Endothelial cell of umbilical vein (primary cell): ENCODE results near the gene SLC19A1. TPM values are rescaled to one million over a fixed set of nuclear protein-coding genes. Genes with fewer than 3 reads are reported as not detected.

Experiments
- BruUV-seq: library from RNA; stranded (reverse); fragments of 400-500 nt; replicated peaks from 2 replicates; lab custom pipeline; 2021; lab: Mats Ljungman, UMichigan
- CTCF ChIA-PET: fragments of 300-600, 350-600 bp; sonication (Branson Sonifier 250); formaldehyde crosslinking; loops from one replicate; lab custom pipeline; 2021; ENCODE audit warnings: antibody characterized with exemption, inconsistent platforms; lab: Charles Lee
- POLR2A ChIA-PET: fragments of 300-600, 350-600 bp; sonication (Branson Sonifier 250); formaldehyde crosslinking; loops from one replicate; lab custom pipeline; 2021; ENCODE audit warnings: antibody characterized with exemption, inconsistent platforms; lab: Charles Lee
- DNase-seq: peaks from one replicate; pipeline ENCODE4 v3.0.0-alpha.2; 2011; ENCODE audit warnings: low read depth, low spot score
- FAIRE-seq: peaks from 2 replicates; lab custom pipeline; 2011; peaks lifted over from hg19 to GRCh38; lab: Jason Lieb, UNC
- H2AFZ ChIP-seq: 2 replicates; pipeline ENCODE4 v1.6.0; 2012; ENCODE audit warnings: low read depth, low read length, control low read depth, inconsistent platforms
- H3K27ac ChIP-seq: 2 replicates; pipeline ENCODE4 v1.5.1; 2011; ENCODE audit warnings: low read depth, mild to moderate bottlenecking, control low read depth, low read length, moderate library complexity; ENCODE audit not compliant: insufficient read depth
- H3K27me3 ChIP-seq, 2 experiments: 2 replicates each; pipeline versions ENCODE4 v1.6.0 to v1.6.1; 2011; ENCODE audit warnings: low read length in 2 of 2, mixed read lengths in 1 of 2; ENCODE audit not compliant: control insufficient read depth in 2 of 2, insufficient read depth in 2 of 2
- H3K36me3 ChIP-seq, 2 experiments: 2 replicates in 1 of 2; 3 replicates in 1 of 2; pipeline ENCODE4 v1.5.1; 2011; ENCODE audit warnings: low read length in 2 of 2, mild to moderate bottlenecking in 1 of 2, moderate library complexity in 1 of 2; ENCODE audit not compliant: control insufficient read depth in 2 of 2, insufficient read depth in 2 of 2; ENCODE audit errors: extremely low read depth in 1 of 2
- H3K4me1 ChIP-seq: 3 replicates; pipeline ENCODE4 v1.5.1; 2011; ENCODE audit warnings: mild to moderate bottlenecking, low read length; ENCODE audit not compliant: control insufficient read depth, insufficient read depth; ENCODE audit errors: extremely low read depth
- H3K4me2 ChIP-seq: 2 replicates; pipeline ENCODE4 v1.6.1; 2011; ENCODE audit warnings: low read length, control low read depth, mixed read lengths; ENCODE audit not compliant: insufficient read depth
- H3K4me3 ChIP-seq, 3 experiments: fragments of 200-600 bp in 1 of 3; sonication (generic), shearing (Covaris generic) in 1 of 3; replicated peaks in 1 of 3; 2 replicates each; pipeline ENCODE4 v1.5.1; 2011 to 2016; ENCODE audit warnings: control low read depth in 3 of 3, low read length in 3 of 3, mild to moderate bottlenecking in 2 of 3, inconsistent platforms in 1 of 3, low read depth in 1 of 3, moderate library complexity in 1 of 3; ENCODE audit not compliant: insufficient read depth in 1 of 3
- H3K79me2 ChIP-seq: 2 replicates; pipeline ENCODE4 v1.6.0; 2012; ENCODE audit warnings: low read length, inconsistent platforms; ENCODE audit not compliant: control insufficient read depth, insufficient read depth
- H3K9ac ChIP-seq: replicated peaks from 2 replicates; pipeline ENCODE3; 2011; ENCODE audit warnings: low read length, control low read depth; ENCODE audit not compliant: insufficient read depth; ENCODE audit errors: extremely low read depth
- H3K9me1 ChIP-seq: replicated peaks from 3 replicates; pipeline ENCODE4 v1.6.0; 2011; ENCODE audit warnings: mild to moderate bottlenecking, low read length; ENCODE audit not compliant: control insufficient read depth, insufficient read depth; ENCODE audit errors: extremely low read depth
- H3K9me3 ChIP-seq: replicated peaks from 2 replicates; pipeline ENCODE4 v1.5.1; 2012; ENCODE audit warnings: low read length, inconsistent platforms; ENCODE audit not compliant: control insufficient read depth, insufficient read depth
- H4K20me1 ChIP-seq: replicated peaks from 2 replicates; pipeline ENCODE3; 2011; ENCODE audit warnings: mild to moderate bottlenecking, low read length; ENCODE audit not compliant: control insufficient read depth, insufficient read depth; ENCODE audit errors: extremely low read depth
- EZH2 ChIP-seq: IDR thresholded peaks from 2 replicates; pipeline ENCODE4 v1.6.1; 2012; ENCODE audit warnings: borderline replicate concordance, low read depth, mild to moderate bottlenecking, moderate library complexity, low read length, inconsistent platforms; ENCODE audit not compliant: severe bottlenecking
- FOS ChIP-seq: IDR thresholded peaks from 2 replicates; pipeline ENCODE4 v1.6.1; 2011; ENCODE audit warnings: mild to moderate bottlenecking, low read length, moderate library complexity, borderline replicate concordance; ENCODE audit not compliant: insufficient read depth
- GATA2 ChIP-seq: IDR thresholded peaks from 2 replicates; pipeline ENCODE4 v1.7.0; 2011; ENCODE audit warnings: low read depth, mild to moderate bottlenecking, moderate library complexity, mixed read lengths, low read length; ENCODE audit not compliant: insufficient read length, insufficient read depth
- JUN ChIP-seq: IDR thresholded peaks from 2 replicates; pipeline ENCODE4 v1.6.1; 2011; ENCODE audit warnings: borderline replicate concordance, low read depth; ENCODE audit not compliant: insufficient read length, insufficient read depth
- MYC ChIP-seq: IDR thresholded peaks from one replicate; pipeline ENCODE4 v1.6.1; 2011; ENCODE audit warnings: mild to moderate bottlenecking, low read depth, low read length
- POLR2A ChIP-seq: IDR thresholded peaks from 2 replicates; pipeline ENCODE4 v1.6.1; 2012; ENCODE audit warnings: low read depth, mild to moderate bottlenecking, control low read depth, low read length
- POLR2AphosphoS5 ChIP-seq: IDR thresholded peaks from 2 replicates; pipeline ENCODE4 v1.6.1; 2012; ENCODE audit warnings: low read depth, mild to moderate bottlenecking, control low read depth, low read length, moderate library complexity; ENCODE audit not compliant: insufficient read depth
- dilution Hi-C: fragments of 300-500 bp; cut with MboI; formaldehyde crosslinking; loops from one replicate; pipeline ENCODE4 v1.15.0; 2019; ENCODE audit warnings: low sequenced_read_pairs; ENCODE audit not compliant: extremely low pct_ligation_motif_present
- intact Hi-C: fragments of 100-400 bp; cut with micrococcal nuclease; formaldehyde crosslinking; loops from one replicate; pipeline ENCODE4 v1.10.0; 2022
- polyA plus RNA-seq, 4 experiments: library from polyadenylated mRNA; depleted of rRNA in 3 of 4; stranded (reverse) in 3 of 4; unstranded in 1 of 4; fragments of >200 nt; gene quantifications; 2 replicates each; pipeline versions ENCODE4 v1.2.1 to v1.2.3, GENCODE V29; 2011 to 2012; ENCODE audit warnings: missing spikeins in 1 of 4
- total RNA-seq: library from RNA; stranded (reverse); gene quantifications from 2 replicates; pipeline ENCODE4 v1.2.3, GENCODE V29; 2021
- TF ChIP-seq, protein P1 (sequence below): IDR thresholded peaks from 2 replicates; pipeline ENCODE4 v1.6.1; 2011; ENCODE audit not compliant: insufficient read depth, insufficient read length
- TF ChIP-seq, protein P2 (sequence below), 2 donors: IDR thresholded peaks; 1 replicate in 1 of 2; 2 replicates in 1 of 2; pipeline ENCODE4 v1.5.1; 2011; ENCODE audit warnings: low read length in 2 of 2, mild to moderate bottlenecking in 2 of 2, moderate library complexity in 2 of 2, control low read depth in 1 of 2, inconsistent platforms in 1 of 2, low read depth in 1 of 2; ENCODE audit not compliant: insufficient read depth in 1 of 2; ENCODE audit errors: extremely low read depth in 1 of 2

SLC19A1 gene
- total and polyA plus RNA-seq, 2 donors (not counting 3 experiments of a cell fraction or from before 2014, with no cell fraction given): 36.3 to 54.6 TPM

DNA sequence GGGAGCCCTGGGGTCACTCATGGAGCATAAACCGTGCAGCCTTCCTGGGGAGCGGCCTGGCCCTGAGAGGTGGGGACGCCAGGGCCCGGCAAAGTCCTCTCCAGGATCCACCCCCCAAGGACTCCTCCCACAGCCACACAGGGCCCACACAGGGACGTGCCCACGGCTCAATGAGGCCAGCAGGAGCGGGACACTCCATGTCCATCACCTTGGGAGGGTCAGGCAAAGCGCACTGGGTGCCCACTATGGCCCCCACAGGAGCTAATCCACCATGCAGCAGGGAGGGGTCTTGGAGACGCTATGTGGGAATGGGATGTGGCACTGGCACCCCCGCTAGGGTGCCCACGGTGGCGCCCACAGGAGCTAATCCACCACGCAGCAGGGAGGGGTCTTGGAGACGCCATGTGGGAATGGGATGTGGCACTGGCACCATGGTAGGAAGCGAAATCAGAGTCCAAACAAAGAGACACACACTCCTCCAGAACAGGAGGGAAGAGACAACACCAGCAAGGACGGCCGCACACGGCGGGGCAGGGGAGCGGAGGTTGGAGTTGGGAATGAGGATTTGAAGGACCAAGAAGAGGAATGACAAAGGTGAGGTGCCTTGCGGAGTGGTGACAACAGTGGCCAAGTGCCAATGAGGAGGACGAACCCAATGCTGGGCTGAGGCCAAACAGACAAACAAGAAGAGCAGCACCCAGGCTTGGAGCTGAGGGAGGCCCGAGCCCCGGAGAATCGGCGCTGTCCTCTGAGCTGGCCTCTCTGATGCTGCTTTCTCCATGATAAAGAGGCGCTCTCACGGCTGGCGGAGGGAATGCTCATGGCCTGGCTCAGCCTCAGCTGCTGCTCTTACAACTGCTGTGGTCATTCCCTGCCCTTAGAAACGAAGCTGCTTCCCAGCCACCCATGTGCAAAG, 18.1 kb upstream of the SLC19A1 start:
- no peak overlapping the region for H3K4me3 ChIP-seq
- FAIRE-seq: no peak
- no TSS peak for BruUV-seq
- H3K4me1 ChIP-seq: peaks cover 5% of the 10 kb centered on the region
- TF ChIP-seq GATA2: no peak
- TF ChIP-seq, protein P1, sequence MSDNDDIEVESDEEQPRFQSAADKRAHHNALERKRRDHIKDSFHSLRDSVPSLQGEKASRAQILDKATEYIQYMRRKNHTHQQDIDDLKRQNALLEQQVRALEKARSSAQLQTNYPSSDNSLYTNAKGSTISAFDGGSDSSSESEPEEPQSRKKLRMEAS: no peak
- no peak for TF ChIP-seq EZH2
- TF ChIP-seq, protein P2, sequence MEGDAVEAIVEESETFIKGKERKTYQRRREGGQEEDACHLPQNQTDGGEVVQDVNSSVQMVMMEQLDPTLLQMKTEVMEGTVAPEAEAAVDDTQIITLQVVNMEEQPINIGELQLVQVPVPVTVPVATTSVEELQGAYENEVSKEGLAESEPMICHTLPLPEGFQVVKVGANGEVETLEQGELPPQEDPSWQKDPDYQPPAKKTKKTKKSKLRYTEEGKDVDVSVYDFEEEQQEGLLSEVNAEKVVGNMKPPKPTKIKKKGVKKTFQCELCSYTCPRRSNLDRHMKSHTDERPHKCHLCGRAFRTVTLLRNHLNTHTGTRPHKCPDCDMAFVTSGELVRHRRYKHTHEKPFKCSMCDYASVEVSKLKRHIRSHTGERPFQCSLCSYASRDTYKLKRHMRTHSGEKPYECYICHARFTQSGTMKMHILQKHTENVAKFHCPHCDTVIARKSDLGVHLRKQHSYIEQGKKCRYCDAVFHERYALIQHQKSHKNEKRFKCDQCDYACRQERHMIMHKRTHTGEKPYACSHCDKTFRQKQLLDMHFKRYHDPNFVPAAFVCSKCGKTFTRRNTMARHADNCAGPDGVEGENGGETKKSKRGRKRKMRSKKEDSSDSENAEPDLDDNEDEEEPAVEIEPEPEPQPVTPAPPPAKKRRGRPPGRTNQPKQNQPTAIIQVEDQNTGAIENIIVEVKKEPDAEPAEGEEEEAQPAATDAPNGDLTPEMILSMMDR (IDR thresholded peaks at IDR 0.05; ENCODE audit: extremely low read depth in 1 of 2, insufficient read depth in 1 of 2, low read depth in 1 of 2, low read length in 2 of 2): no peak
- no peak for TF ChIP-seq POLR2AphosphoS5
- no peak for TF ChIP-seq JUN
- no peak for TF ChIP-seq FOS
- TF ChIP-seq MYC: no peak
- no peak for TF ChIP-seq POLR2A
- no peaks in the 10 kb centered on the region for H3K79me2 ChIP-seq
- H3K9me1 ChIP-seq: no peaks in the 10 kb centered on the region
- no peak overlapping the region for H3K27ac ChIP-seq
- no peak overlapping the region for H2AFZ ChIP-seq
- H3K9ac ChIP-seq: no peak overlapping the region
- intact Hi-C loops (no loop called here), dilution Hi-C loops (no loop called here)
- peaks cover 11 to 34% of the 10 kb centered on the region in 2 experiments for H3K27me3 ChIP-seq
- no peaks in the 10 kb centered on the region for H4K20me1 ChIP-seq
- no peak for DNase-seq
- CTCF ChIA-PET: interaction anchor here (1.0 to 1.4 kb wide), 3 partner anchors 16 to 260 kb away, joined by 3 to 4 read pairs (median 3); no protein-coding TSS in a partner anchor
- H3K4me2 ChIP-seq: no peak overlapping the region
- H3K36me3 ChIP-seq: no peaks in the 10 kb centered on the region
- POLR2A ChIA-PET: no interaction called here
- H3K9me3 ChIP-seq: no peaks in the 10 kb centered on the region
